Measurements from ENCODE around the gene SLC14A1.

DNA sequence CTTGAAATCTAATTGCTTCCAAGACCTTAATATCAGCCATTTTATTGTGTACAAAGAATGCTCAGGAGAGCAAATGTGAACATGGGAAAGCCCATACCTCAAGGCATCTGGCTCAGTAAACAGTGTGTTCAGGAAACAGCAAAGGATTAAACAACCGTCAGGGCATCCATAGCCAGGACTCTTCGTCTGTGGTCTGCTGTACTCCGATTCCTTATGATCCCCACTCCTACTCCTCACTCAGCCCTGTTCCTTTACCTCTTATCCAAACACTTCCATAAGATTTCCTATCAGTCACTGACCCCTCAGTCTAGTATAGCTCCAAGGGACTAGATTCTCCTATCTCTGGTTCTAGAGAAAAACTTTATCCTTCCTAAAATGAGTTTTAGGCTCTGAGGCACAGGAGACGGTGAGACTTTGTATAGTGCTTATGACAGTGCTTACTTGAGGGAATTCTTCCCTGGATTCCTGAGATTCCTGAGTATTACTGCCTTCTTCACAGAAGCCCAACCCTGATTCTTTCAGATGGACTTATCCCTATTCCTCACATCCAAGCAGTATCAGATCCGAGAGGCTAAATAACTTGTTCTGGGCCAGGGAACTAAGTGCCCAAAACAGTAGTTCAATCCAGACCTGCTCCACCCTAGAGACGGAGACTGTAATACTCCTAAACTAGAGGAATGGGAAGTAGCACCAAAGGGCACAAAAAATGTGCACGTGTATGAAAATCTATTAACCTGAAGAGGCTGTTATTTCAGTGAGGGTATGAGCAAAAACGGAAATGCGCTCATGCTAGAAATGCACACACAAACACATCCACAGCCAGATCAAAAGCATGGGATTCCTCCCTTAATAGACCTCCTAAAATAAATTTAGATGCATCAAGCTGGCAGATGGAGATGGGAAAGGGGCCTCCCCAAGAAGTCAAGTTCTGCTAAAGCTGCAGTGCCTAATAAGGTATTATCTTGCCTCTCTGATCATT is 59.4 kb downstream of the SLC14A1 start:
- TF ChIP-seq TAF1 (IDR thresholded peaks at IDR 0.05; ENCODE audit: borderline replicate concordance, insufficient read depth, low read length): no peak
- no peak for TF ChIP-seq POLR2AphosphoS5 (IDR thresholded peaks at IDR 0.05; ENCODE audit: low read depth, low read length)
- TF ChIP-seq, protein P1, sequence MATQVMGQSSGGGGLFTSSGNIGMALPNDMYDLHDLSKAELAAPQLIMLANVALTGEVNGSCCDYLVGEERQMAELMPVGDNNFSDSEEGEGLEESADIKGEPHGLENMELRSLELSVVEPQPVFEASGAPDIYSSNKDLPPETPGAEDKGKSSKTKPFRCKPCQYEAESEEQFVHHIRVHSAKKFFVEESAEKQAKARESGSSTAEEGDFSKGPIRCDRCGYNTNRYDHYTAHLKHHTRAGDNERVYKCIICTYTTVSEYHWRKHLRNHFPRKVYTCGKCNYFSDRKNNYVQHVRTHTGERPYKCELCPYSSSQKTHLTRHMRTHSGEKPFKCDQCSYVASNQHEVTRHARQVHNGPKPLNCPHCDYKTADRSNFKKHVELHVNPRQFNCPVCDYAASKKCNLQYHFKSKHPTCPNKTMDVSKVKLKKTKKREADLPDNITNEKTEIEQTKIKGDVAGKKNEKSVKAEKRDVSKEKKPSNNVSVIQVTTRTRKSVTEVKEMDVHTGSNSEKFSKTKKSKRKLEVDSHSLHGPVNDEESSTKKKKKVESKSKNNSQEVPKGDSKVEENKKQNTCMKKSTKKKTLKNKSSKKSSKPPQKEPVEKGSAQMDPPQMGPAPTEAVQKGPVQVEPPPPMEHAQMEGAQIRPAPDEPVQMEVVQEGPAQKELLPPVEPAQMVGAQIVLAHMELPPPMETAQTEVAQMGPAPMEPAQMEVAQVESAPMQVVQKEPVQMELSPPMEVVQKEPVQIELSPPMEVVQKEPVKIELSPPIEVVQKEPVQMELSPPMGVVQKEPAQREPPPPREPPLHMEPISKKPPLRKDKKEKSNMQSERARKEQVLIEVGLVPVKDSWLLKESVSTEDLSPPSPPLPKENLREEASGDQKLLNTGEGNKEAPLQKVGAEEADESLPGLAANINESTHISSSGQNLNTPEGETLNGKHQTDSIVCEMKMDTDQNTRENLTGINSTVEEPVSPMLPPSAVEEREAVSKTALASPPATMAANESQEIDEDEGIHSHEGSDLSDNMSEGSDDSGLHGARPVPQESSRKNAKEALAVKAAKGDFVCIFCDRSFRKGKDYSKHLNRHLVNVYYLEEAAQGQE (IDR thresholded peaks at IDR 0.05; ENCODE audit: insufficient read depth in 1 of 2, low read depth in 2 of 2, low read length in 2 of 2): no peak
- no peak for TF ChIP-seq SIN3A (IDR thresholded peaks at IDR 0.05; ENCODE audit: borderline replicate concordance, insufficient read depth, low read length)
- TF ChIP-seq FOXP2 (optimal IDR thresholded peaks at IDR 0.05; ENCODE audit: borderline replicate concordance, extremely low read depth, extremely low read length, insufficient read depth): no peak
